Spleen (tissue), 7 donors: ENCODE measurements around the gene KRTDAP.

Source experiments
- CTCF ChIP-seq, 11 experiments: fragments of 200-600 bp in 7 of 11; fragments of 450-650 bp in 4 of 11; sonication (generic) in 4 of 11; IDR thresholded peaks in 8 of 11; conservative IDR thresholded peaks in 3 of 11; 1 replicate in 7 of 11; 2 replicates in 4 of 11; pipeline versions ENCODE4 v1.4.0 to v1.8.0; 2016 to 2021; ENCODE audit warnings: antibody characterized with exemption in 11 of 11, inconsistent platforms in 4 of 11, mild to moderate bottlenecking in 1 of 11
- POLR2A ChIP-seq, 3 donors: fragments of 450-650 bp; IDR thresholded peaks; one replicate each; pipeline ENCODE4 v1.5.1; 2017; ENCODE audit warnings: antibody characterized with exemption in 3 of 3, mild to moderate bottlenecking in 1 of 3
- POLR2AphosphoS5 ChIP-seq, 3 donors: sonication (generic); formaldehyde crosslinking; IDR thresholded peaks; one replicate each; pipeline ENCODE4 v1.5.1; 2017; ENCODE audit warnings: antibody characterized with exemption in 3 of 3
- donor health status: DM: no; HTN: no; CAD: no; lungs with moderate emphysema.
- donor health status: DM: no; HTN: no; CAD: no.
- donor health status: DM: no; HTN: no; CAD: no.

- no peak for TF ChIP-seq POLR2A (IDR thresholded peaks at IDR 0.05)
- no peak for TF ChIP-seq CTCF (IDR thresholded peaks at IDR 0.05 in 8 of 11, conservative IDR thresholded peaks at IDR 0.05 in 3 of 11)
- no peak for TF ChIP-seq POLR2AphosphoS5 (IDR thresholded peaks at IDR 0.05)
Observed at GRCh38 chr19:35438096-35438495, 52.2 kb downstream of the KRTDAP start.
